HepG2 (cell line): ENCODE results near the gene UTS2R. TPM values are rescaled to one million over a fixed set of nuclear protein-coding genes. Genes with fewer than 3 reads are reported as not detected.

Experiments used
- MEIS1 ChIP-seq: sonication (generic); formaldehyde crosslinking; IDR thresholded peaks from 2 replicates; pipeline ENCODE4 v1.9.0; 2021; ENCODE audit warnings: mild to moderate bottlenecking, missing genetic modification reagents, moderate library complexity, borderline replicate concordance
- NFKB2 ChIP-seq: sonication (generic); formaldehyde crosslinking; IDR thresholded peaks from 2 replicates; pipeline ENCODE4 v1.4.0; 2020; ENCODE audit warnings: missing genetic modification reagents, borderline replicate concordance
- NR2F6 ChIP-seq, 2 experiments: IDR thresholded peaks; 2 replicates each; pipeline ENCODE4 v1.6.1; 2016; ENCODE audit warnings: antibody characterized with exemption in 1 of 2, mild to moderate bottlenecking in 1 of 2
- ZBTB4 ChIP-seq: sonication (generic); formaldehyde crosslinking; IDR thresholded peaks from 2 replicates; pipeline ENCODE4 v1.4.0; 2020; ENCODE audit warnings: missing genetic modification reagents, mild to moderate bottlenecking, borderline replicate concordance
- ZNF225 ChIP-seq: sonication (generic); formaldehyde crosslinking; IDR thresholded peaks from 2 replicates; pipeline ENCODE4 v1.4.0; 2020; ENCODE audit warnings: mild to moderate bottlenecking, missing genetic modification reagents
- ZNF253 ChIP-seq: sonication (generic); formaldehyde crosslinking; IDR thresholded peaks from 2 replicates; pipeline ENCODE4 v1.8.0; 2022; ENCODE audit warnings: mild to moderate bottlenecking, missing genetic modification reagents, borderline replicate concordance
- ZNF333 ChIP-seq: sonication (generic); formaldehyde crosslinking; IDR thresholded peaks from 2 replicates; pipeline ENCODE4 v1.4.0; 2020; ENCODE audit warnings: mild to moderate bottlenecking, missing genetic modification reagents, borderline replicate concordance
- polyA plus RNA-seq, 8 experiments: library from polyadenylated mRNA; depleted of rRNA in 3 of 8; stranded (reverse) in 7 of 8; unstranded in 1 of 8; fragments of >200 nt; fragmentation: Illumina TruSeq in 4 of 8; extraction: Trizol in 4 of 8; gene quantifications; 2 replicates each; pipeline versions ENCODE4 v1.2.1 to v1.2.3, GENCODE V29; 2011 to 2016; ENCODE audit warnings: low read depth in 4 of 8, missing spikeins in 1 of 8, mixed read lengths in 1 of 8; ENCODE audit not compliant: insufficient read depth in 1 of 8
- total RNA-seq, 5 experiments: library from RNA; depleted of rRNA; stranded (reverse); fragments of >200 nt; fragmentation: Illumina TruSeq; extraction: Trizol; gene quantifications; 2 replicates each; pipeline ENCODE4 v1.2.3, GENCODE V29; 2016; ENCODE audit warnings: low read depth in 1 of 5
- TF ChIP-seq, protein P1 (sequence below): sonication (generic); formaldehyde crosslinking; IDR thresholded peaks from 2 replicates; pipeline ENCODE4 v1.9.0; 2022; ENCODE audit warnings: low read depth, missing genetic modification reagents
- TF ChIP-seq, protein P2 (sequence below): sonication (generic); formaldehyde crosslinking; IDR thresholded peaks from 2 replicates; pipeline ENCODE4 v1.5.0; 2020; ENCODE audit warnings: missing genetic modification reagents
- TF ChIP-seq, protein P3 (sequence below): sonication (generic); formaldehyde crosslinking; IDR thresholded peaks from 2 replicates; pipeline ENCODE4 v1.4.0; 2020; ENCODE audit warnings: mild to moderate bottlenecking, missing genetic modification reagents, borderline replicate concordance

The UTS2R gene
- total and polyA plus RNA-seq, 2 of the 13 experiments (the other 11 are each of a cell fraction or from before 2014, with no cell fraction given): 0.13 to 0.15 TPM

DNA sequence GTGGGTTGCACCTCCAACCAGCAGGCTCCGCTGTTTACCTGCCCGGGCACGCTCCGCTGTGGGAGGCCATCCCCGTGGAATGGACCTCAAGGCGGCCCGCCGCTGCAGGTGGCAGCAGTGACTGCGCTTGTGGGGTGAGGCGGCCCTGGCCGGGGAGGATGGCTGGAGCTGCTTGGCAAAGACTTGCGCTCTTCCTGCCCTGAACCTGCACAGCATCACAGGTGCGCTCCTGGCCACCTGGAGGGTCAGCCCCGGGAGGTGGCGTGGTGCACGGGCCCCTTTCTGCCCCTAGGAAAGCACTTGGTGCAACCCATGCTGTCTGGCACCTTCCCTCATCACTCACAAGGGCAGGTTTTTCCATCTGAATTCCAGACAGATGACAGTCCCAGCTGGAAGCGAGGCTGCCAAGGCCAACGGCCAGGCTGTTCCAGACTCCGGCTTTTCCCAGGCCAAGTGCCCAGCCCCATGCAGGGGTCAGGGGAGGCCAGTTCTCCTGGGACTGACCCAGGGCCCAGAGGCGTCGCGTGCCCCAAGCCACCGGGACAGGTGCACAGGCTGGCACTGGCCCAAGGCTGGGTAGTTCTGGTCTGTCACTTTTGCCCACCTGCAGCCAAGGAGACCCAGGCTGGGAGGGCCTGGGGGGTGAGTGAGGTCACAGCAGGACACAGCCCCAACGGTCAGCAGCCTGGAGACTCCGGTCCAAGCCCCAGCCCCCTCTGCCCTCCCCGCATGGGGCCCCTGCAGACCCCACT lies 13.3 kb downstream of the UTS2R start (continued):
- TF ChIP-seq, protein P1, sequence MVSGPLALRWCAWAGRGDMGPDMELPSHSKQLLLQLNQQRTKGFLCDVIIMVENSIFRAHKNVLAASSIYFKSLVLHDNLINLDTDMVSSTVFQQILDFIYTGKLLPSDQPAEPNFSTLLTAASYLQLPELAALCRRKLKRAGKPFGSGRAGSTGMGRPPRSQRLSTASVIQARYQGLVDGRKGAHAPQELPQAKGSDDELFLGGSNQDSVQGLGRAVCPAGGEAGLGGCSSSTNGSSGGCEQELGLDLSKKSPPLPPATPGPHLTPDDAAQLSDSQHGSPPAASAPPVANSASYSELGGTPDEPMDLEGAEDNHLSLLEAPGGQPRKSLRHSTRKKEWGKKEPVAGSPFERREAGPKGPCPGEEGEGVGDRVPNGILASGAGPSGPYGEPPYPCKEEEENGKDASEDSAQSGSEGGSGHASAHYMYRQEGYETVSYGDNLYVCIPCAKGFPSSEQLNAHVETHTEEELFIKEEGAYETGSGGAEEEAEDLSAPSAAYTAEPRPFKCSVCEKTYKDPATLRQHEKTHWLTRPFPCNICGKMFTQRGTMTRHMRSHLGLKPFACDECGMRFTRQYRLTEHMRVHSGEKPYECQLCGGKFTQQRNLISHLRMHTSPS (CRISPR knock-in tag): peak; percentile 85
- TF ChIP-seq MEIS1 (CRISPR knock-in tag) (peak; percentile 47; the same call in 1 of the 2 replicates), NFKB2 (CRISPR knock-in tag) (peak; percentile 39; the same call in 1 of the 2 replicates), ZNF253 (CRISPR knock-in tag) (0 out of 2 replicates have a peak, but pooled peaks have one; percentile 3), ZBTB4 (peak; percentile 75), ZNF333 (CRISPR knock-in tag) (peak; percentile 59; the same call in 1 of the 2 replicates), ZNF225 (CRISPR knock-in tag) (peak; percentile 11; the same call in 1 of the 2 replicates), NR2F6 (IDR thresholded peaks at IDR 0.05) (peak; percentile 65), NR2F6 (CRISPR knock-in tag; IDR thresholded peaks at IDR 0.05) (peak; percentile 88)
- TF ChIP-seq, protein P2, sequence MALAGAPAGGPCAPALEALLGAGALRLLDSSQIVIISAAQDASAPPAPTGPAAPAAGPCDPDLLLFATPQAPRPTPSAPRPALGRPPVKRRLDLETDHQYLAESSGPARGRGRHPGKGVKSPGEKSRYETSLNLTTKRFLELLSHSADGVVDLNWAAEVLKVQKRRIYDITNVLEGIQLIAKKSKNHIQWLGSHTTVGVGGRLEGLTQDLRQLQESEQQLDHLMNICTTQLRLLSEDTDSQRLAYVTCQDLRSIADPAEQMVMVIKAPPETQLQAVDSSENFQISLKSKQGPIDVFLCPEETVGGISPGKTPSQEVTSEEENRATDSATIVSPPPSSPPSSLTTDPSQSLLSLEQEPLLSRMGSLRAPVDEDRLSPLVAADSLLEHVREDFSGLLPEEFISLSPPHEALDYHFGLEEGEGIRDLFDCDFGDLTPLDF: no peak
- TF ChIP-seq, protein P3, sequence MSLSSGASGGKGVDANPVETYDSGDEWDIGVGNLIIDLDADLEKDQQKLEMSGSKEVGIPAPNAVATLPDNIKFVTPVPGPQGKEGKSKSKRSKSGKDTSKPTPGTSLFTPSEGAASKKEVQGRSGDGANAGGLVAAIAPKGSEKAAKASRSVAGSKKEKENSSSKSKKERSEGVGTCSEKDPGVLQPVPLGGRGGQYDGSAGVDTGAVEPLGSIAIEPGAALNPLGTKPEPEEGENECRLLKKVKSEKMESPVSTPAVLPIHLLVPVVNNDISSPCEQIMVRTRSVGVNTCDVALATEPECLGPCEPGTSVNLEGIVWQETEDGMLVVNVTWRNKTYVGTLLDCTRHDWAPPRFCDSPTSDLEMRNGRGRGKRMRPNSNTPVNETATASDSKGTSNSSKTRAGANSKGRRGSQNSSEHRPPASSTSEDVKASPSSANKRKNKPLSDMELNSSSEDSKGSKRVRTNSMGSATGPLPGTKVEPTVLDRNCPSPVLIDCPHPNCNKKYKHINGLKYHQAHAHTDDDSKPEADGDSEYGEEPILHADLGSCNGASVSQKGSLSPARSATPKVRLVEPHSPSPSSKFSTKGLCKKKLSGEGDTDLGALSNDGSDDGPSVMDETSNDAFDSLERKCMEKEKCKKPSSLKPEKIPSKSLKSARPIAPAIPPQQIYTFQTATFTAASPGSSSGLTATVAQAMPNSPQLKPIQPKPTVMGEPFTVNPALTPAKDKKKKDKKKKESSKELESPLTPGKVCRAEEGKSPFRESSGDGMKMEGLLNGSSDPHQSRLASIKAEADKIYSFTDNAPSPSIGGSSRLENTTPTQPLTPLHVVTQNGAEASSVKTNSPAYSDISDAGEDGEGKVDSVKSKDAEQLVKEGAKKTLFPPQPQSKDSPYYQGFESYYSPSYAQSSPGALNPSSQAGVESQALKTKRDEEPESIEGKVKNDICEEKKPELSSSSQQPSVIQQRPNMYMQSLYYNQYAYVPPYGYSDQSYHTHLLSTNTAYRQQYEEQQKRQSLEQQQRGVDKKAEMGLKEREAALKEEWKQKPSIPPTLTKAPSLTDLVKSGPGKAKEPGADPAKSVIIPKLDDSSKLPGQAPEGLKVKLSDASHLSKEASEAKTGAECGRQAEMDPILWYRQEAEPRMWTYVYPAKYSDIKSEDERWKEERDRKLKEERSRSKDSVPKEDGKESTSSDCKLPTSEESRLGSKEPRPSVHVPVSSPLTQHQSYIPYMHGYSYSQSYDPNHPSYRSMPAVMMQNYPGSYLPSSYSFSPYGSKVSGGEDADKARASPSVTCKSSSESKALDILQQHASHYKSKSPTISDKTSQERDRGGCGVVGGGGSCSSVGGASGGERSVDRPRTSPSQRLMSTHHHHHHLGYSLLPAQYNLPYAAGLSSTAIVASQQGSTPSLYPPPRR: peak; percentile 54; the same call in 1 of the 2 replicates
